HEK293 (cell line): ENCODE data around the gene RPS21.

Experiments
- CTCF ChIA-PET: fragments of 350-600 bp; formaldehyde crosslinking; extraction: SDS; loops from one replicate; lab custom pipeline; 2021; ENCODE audit warnings: antibody characterized with exemption; lab: Yijun Ruan, JAX
- POLR2A ChIA-PET: fragments of 300-600 bp; formaldehyde crosslinking; extraction: SDS; loops from one replicate; lab custom pipeline; 2020; ENCODE audit warnings: antibody characterized with exemption, inconsistent platforms; lab: Yijun Ruan, JAX
- H3K27ac ChIP-seq: fragments of 200-500 bp; sonication (Bioruptor generic); 2 replicates; pipeline ENCODE4 v1.5.1; 2014; ENCODE audit warnings: low read depth, low read length, control low read depth, inconsistent platforms; ENCODE audit errors: extremely low read depth
- H3K36me3 ChIP-seq, 2 experiments: fragments of 200-500 bp in 1 of 2; sonication (Bioruptor generic) in 1 of 2; 1 replicate in 1 of 2; 2 replicates in 1 of 2; pipeline ENCODE4 v1.5.1; 2014 to 2017; ENCODE audit warnings: inconsistent platforms in 2 of 2, low read length in 2 of 2; ENCODE audit not compliant: control insufficient read depth in 2 of 2, insufficient read depth in 1 of 2
- H3K4me1 ChIP-seq: fragments of 200-500 bp; sonication (Bioruptor generic); 2 replicates; pipeline ENCODE4 v1.5.1; 2014; ENCODE audit warnings: mild to moderate bottlenecking, low read length, inconsistent platforms; ENCODE audit not compliant: control insufficient read depth, insufficient read depth
- H3K4me3 ChIP-seq: 2 replicates; pipeline ENCODE4 v1.5.1; 2011; ENCODE audit warnings: low read depth, mild to moderate bottlenecking, control low read depth, low read length, moderate library complexity
- H3K9me3 ChIP-seq: fragments of 200-500 bp; sonication (Bioruptor generic); 2 replicates; pipeline ENCODE4 v1.5.1; 2014; ENCODE audit warnings: low read depth, low read length, inconsistent platforms; ENCODE audit not compliant: control insufficient read depth, insufficient read depth
- PRDM1 ChIP-seq: fragments of 450-650 bp; formaldehyde crosslinking; IDR thresholded peaks from 2 replicates; pipeline ENCODE4; 2016; ENCODE audit warnings: missing biosample characterization, missing genetic modification characterization
- ZBTB21 ChIP-seq: fragments of 450-650 bp; formaldehyde crosslinking; IDR thresholded peaks from 2 replicates; pipeline ENCODE4 v1.5.1; 2017; ENCODE audit warnings: missing biosample characterization, missing genetic modification characterization
- ZIC2 ChIP-seq: fragments of 450-650 bp; formaldehyde crosslinking; IDR thresholded peaks from 2 replicates; pipeline ENCODE4 v1.5.1; 2016; ENCODE audit warnings: missing biosample characterization, missing genetic modification characterization
- ZNF211 ChIP-seq: fragments of 450-650 bp; formaldehyde crosslinking; IDR thresholded peaks from 2 replicates; pipeline ENCODE4 v1.5.1; 2016; ENCODE audit warnings: low read depth, missing biosample characterization, missing genetic modification characterization
- ZNF341 ChIP-seq: fragments of 450-650 bp; formaldehyde crosslinking; IDR thresholded peaks from 2 replicates; pipeline ENCODE4; 2016; ENCODE audit warnings: low read depth, missing biosample characterization, missing genetic modification characterization
- ZNF792 ChIP-seq: fragments of 450-650 bp; formaldehyde crosslinking; IDR thresholded peaks from 2 replicates; pipeline ENCODE4 v1.5.1; 2016; ENCODE audit warnings: missing biosample characterization, missing genetic modification characterization
- TF ChIP-seq, protein P1 (sequence below): sonication (generic); formaldehyde crosslinking; IDR thresholded peaks from 2 replicates; pipeline ENCODE4 v1.8.1; 2022; ENCODE audit warnings: mild to moderate bottlenecking, moderate library complexity, missing genetic modification reagents
- TF ChIP-seq, protein P2 (sequence below): fragments of 450-650 bp; formaldehyde crosslinking; IDR thresholded peaks from 2 replicates; pipeline ENCODE4 v1.5.1; 2016; ENCODE audit warnings: missing biosample characterization, missing genetic modification characterization, borderline replicate concordance
- TF ChIP-seq, protein P3 (sequence below): fragments of 450-650 bp; formaldehyde crosslinking; IDR thresholded peaks from 2 replicates; pipeline ENCODE4 v1.5.1; 2016; ENCODE audit warnings: missing biosample characterization, missing genetic modification characterization
- TF ChIP-seq, protein P4 (sequence below): fragments of 450-650 bp; formaldehyde crosslinking; IDR thresholded peaks from 2 replicates; pipeline ENCODE4 v1.5.1; 2016; ENCODE audit warnings: missing biosample characterization, missing genetic modification characterization
- TF ChIP-seq, protein P5 (sequence below): fragments of 450-650 bp; formaldehyde crosslinking; IDR thresholded peaks from 2 replicates; pipeline ENCODE4 v1.5.1; 2016; ENCODE audit warnings: missing biosample characterization, missing genetic modification characterization

The RPS21 gene

DNA sequence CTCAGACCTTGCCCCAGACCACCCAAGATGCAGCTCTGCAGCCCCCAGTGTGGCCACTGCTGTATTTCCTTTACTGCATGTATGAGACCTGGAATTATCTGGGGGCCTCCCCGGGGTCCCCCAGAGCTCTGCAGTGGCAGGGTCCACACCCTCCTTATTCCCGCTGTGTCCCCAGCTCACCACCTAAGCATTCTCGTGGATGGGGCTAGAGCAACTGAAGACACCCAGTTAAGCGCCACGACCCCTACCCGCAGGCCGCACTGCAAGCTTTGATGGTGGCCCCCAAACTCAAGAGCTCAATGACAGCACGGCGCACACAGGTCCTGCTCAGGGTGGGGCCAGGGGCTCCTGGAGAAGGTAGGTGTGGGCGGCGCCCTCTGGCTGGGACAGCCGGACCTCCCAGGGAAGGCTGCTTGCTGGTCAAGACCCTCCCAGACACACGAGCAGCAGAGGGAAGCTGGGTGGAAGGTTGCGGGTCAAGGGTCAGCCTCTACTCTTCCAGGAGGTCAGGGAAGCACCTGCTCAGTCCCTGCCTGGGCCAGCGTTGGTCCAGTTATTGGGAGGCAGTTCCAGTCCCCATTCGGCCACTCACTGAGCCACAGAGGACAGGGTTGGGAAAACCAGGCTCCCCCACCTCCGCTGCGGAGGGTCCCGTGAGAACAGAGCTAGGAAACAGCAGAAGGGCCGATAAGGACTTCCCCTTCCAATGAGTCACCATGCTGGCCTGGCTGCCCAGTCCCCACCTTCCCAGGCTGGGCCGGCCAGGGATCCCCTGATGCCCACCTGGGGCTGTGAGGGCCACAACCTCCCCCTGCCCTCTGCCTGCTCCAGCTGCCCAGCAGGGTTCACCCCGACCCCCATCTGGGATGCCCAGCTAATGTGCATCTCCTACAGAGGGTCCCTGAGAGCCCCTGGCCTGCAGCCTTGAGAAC lies 22.7 kb upstream of the RPS21 start:
- ChIA-PET CTCF (interaction anchor here (0.7 to 2.7 kb wide), 5 partner anchors 9 to 827 kb away, joined by 3 to 14 read pairs (median 4); no protein-coding TSS in a partner anchor), POLR2A (interaction anchor here (1.3 to 2.8 kb wide), 4 partner anchors 15 to 58 kb away, joined by 3 to 24 read pairs (median 10); no protein-coding TSS in a partner anchor)
- H3K36me3 ChIP-seq: peaks cover 0 to 14% of the 10 kb centered on the region in 2 experiments; a peak in 1 of 3 replicates
- H3K4me1 ChIP-seq: peaks cover 22% of the 10 kb centered on the region
- H3K27ac ChIP-seq: no peak overlapping the region
- no peaks in the 10 kb centered on the region for H3K9me3 ChIP-seq
- no peak overlapping the region for H3K4me3 ChIP-seq
- TF ChIP-seq, protein P1, sequence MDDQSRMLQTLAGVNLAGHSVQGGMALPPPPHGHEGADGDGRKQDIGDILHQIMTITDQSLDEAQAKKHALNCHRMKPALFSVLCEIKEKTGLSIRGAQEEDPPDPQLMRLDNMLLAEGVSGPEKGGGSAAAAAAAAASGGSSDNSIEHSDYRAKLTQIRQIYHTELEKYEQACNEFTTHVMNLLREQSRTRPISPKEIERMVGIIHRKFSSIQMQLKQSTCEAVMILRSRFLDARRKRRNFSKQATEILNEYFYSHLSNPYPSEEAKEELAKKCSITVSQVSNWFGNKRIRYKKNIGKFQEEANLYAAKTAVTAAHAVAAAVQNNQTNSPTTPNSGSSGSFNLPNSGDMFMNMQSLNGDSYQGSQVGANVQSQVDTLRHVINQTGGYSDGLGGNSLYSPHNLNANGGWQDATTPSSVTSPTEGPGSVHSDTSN: no peak
- TF ChIP-seq ZNF341 (peak; percentile 25; the same call in 1 of the 2 replicates), ZNF211 (no peak), PRDM1 (tag by site-specific recombination) (no peak), ZNF792 (tag by site-specific recombination) (no peak), ZBTB21 (no peak), ZIC2 (tag by site-specific recombination) (peak; percentile 64)
- TF ChIP-seq, protein P2, sequence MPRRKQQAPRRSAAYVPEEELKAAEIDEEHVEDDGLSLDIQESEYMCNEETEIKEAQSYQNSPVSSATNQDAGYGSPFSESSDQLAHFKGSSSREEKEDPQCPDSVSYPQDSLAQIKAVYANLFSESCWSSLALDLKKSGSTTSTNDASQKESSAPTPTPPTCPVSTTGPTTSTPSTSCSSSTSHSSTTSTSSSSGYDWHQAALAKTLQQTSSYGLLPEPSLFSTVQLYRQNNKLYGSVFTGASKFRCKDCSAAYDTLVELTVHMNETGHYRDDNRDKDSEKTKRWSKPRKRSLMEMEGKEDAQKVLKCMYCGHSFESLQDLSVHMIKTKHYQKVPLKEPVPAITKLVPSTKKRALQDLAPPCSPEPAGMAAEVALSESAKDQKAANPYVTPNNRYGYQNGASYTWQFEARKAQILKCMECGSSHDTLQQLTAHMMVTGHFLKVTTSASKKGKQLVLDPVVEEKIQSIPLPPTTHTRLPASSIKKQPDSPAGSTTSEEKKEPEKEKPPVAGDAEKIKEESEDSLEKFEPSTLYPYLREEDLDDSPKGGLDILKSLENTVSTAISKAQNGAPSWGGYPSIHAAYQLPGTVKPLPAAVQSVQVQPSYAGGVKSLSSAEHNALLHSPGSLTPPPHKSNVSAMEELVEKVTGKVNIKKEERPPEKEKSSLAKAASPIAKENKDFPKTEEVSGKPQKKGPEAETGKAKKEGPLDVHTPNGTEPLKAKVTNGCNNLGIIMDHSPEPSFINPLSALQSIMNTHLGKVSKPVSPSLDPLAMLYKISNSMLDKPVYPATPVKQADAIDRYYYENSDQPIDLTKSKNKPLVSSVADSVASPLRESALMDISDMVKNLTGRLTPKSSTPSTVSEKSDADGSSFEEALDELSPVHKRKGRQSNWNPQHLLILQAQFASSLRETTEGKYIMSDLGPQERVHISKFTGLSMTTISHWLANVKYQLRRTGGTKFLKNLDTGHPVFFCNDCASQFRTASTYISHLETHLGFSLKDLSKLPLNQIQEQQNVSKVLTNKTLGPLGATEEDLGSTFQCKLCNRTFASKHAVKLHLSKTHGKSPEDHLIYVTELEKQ (tag by site-specific recombination): no peak
- TF ChIP-seq, protein P3, sequence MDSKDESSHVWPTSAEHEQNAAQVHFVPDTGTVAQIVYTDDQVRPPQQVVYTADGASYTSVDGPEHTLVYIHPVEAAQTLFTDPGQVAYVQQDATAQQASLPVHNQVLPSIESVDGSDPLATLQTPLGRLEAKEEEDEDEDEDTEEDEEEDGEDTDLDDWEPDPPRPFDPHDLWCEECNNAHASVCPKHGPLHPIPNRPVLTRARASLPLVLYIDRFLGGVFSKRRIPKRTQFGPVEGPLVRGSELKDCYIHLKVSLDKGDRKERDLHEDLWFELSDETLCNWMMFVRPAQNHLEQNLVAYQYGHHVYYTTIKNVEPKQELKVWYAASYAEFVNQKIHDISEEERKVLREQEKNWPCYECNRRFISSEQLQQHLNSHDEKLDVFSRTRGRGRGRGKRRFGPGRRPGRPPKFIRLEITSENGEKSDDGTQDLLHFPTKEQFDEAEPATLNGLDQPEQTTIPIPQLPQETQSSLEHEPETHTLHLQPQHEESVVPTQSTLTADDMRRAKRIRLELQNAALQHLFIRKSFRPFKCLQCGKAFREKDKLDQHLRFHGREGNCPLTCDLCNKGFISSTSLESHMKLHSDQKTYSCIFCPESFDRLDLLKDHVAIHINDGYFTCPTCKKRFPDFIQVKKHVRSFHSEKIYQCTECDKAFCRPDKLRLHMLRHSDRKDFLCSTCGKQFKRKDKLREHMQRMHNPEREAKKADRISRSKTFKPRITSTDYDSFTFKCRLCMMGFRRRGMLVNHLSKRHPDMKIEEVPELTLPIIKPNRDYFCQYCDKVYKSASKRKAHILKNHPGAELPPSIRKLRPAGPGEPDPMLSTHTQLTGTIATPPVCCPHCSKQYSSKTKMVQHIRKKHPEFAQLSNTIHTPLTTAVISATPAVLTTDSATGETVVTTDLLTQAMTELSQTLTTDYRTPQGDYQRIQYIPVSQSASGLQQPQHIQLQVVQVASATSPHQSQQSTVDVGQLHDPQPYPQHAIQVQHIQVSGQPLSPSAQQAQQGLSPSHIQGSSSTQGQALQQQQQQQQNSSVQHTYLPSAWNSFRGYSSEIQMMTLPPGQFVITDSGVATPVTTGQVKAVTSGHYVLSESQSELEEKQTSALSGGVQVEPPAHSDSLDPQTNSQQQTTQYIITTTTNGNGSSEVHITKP (tag by site-specific recombination): peak; percentile 54; the same call in 1 of the 2 replicates
- TF ChIP-seq, protein P4, sequence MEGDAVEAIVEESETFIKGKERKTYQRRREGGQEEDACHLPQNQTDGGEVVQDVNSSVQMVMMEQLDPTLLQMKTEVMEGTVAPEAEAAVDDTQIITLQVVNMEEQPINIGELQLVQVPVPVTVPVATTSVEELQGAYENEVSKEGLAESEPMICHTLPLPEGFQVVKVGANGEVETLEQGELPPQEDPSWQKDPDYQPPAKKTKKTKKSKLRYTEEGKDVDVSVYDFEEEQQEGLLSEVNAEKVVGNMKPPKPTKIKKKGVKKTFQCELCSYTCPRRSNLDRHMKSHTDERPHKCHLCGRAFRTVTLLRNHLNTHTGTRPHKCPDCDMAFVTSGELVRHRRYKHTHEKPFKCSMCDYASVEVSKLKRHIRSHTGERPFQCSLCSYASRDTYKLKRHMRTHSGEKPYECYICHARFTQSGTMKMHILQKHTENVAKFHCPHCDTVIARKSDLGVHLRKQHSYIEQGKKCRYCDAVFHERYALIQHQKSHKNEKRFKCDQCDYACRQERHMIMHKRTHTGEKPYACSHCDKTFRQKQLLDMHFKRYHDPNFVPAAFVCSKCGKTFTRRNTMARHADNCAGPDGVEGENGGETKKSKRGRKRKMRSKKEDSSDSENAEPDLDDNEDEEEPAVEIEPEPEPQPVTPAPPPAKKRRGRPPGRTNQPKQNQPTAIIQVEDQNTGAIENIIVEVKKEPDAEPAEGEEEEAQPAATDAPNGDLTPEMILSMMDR (tag by site-specific recombination): 0 out of 2 replicates have a peak, but pooled peaks have one; percentile 12
- TF ChIP-seq, protein P5, sequence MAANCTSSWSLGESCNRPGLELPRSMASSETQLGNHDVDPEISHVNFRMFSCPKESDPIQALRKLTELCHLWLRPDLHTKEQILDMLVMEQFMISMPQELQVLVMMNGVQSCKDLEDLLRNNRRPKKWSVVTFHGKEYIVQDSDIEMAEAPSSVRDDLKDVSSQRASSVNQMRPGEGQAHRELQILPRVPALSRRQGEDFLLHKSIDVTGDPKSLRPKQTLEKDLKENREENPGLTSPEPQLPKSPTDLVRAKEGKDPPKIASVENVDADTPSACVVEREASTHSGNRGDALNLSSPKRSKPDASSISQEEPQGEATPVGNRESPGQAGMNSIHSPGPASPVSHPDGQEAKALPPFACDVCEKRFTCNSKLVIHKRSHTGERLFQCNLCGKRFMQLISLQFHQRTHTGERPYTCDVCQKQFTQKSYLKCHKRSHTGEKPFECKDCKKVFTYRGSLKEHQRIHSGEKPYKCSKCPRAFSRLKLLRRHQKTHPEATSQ (tag by site-specific recombination): no peak
